Right lobe of liver (tissue), 4 donors: ENCODE results near the gene PPIL6.

ENCODE experiments used
- CTCF ChIP-seq, 4 donors: fragments of 200-600 bp in 3 of 4; fragments of 450-650 bp in 1 of 4; IDR thresholded peaks; one replicate each; pipeline versions ENCODE4 v1.5.1 to v1.8.0; 2016 to 2022; ENCODE audit warnings: antibody characterized with exemption in 4 of 4, mild to moderate bottlenecking in 2 of 4
- POLR2A ChIP-seq: fragments of 450-650 bp; IDR thresholded peaks from one replicate; pipeline ENCODE4 v1.6.1; 2017; ENCODE audit warnings: antibody characterized with exemption, mild to moderate bottlenecking
- donor health status: DM: no; HTN: no; CAD: no.
- donor health status: DM: no; HTN: no; CAD: no.
- donor health status: DM: no; HTN: yes; CAD: no.

DNA sequence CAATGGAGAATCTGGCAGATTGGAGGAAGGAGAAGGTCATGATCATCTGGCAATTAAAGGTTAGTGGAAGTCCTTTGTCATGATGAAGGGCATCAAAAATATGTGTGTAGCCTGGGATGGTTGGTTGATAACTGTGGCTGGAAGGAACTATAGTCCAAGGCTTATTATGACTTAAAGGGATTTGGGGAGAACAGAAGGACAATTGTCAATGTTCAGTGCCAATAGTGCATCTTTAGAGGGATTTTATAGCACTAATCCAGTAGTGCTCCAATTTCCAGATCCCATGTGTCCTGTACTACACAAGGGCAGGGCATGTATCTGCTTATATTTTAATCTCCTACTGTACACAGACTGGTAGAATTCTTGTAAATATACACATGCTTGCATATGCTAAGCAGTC is 47.6 kb upstream of the PPIL6 start:
- TF ChIP-seq POLR2A (no peak), CTCF (IDR thresholded peaks at IDR 0.05) (no peak)
